ENCODE measurements around the gene ACTG2.
A peak's percentile ranks its signal among the peaks of the same experiment; 100 is the strongest.
"Not testable (repeated sequence)": the region's sequence is repeated elsewhere in the genome, so short reads cannot be mapped to it uniquely, and the experiment has no call there.

Gene ACTG2

DNA sequence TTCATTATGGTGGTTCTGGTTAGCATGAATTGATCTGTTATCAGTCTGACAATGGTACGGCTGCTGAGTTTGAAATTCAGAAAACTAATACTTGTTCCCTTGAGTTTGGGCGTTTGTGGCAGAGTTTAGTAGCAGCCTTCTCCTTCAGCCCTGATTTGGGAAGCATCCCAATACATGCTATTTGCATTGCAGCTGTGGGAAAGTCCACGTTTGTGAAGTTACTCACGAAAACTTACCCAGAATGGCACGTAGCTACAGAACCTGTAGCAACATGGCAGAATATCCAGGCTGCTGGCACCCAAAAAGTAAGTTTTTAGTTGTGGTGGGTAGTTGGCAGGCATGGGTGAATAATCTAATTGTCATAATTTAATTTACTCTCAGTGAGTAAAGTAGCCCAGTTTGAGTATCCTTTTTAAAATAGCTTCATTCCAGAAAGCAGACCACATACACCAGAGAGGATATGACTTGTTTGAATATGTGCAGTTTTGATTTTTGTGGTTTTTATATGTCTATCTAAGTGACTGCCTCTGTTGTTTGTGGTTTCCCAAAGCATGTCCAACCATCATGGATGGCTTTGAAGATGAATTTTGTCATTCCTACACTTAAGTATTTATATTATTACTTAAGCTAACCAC lies 46.0 kb downstream of the ACTG2 start:
- no peak for DNase-seq

DNA sequence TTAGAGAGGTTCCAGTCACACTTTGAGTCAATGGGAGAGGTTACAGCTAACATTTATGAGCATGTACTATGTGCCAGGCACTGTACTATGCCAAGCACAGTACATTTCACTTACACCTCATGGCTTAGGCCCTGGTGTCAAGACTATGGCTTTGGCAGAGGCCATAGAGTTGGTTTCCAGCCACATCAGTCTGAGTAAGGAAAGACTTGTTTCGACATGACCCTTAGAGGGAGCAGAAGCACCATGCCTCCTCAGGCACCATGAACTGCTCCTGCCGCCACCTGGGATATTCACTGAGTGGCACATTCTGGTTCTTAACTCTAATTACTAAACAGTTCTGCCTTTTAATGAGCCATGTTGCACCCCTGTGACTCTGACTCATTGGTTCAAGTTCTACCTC lies 46.6 kb downstream of the ACTG2 start:
- DNase-seq, result peak; percentile 26 to 36

- not testable (repeated sequence) for DNase-seq
Observed at GRCh38 chr2:73940066-73940465, 47.3 kb downstream of the ACTG2 start.

DNA sequence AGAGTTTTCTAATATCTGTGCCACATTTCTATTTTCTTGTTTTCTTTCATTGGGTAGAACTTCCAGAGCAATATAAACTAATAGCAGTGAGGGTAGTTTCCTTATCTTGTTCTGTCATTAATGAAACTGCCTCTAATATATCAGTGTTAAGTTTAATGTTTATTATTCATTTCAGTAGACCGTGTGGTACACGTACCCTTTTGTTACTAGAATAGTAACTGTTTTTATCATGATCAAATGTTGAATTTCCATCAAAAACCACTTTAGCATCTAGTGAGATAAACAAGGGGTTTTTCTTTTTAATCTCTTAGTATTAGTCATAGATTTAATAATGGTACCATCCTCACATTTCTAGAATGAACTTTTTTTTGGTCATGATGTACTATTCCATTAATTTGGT lies 49.9 kb downstream of the ACTG2 start:
- DNase-seq, result no peak

- peak; percentile 30 to 56 for DNase-seq
Observed at GRCh38 chr2:73944714-73945113, 51.9 kb downstream of the ACTG2 start.

DNA sequence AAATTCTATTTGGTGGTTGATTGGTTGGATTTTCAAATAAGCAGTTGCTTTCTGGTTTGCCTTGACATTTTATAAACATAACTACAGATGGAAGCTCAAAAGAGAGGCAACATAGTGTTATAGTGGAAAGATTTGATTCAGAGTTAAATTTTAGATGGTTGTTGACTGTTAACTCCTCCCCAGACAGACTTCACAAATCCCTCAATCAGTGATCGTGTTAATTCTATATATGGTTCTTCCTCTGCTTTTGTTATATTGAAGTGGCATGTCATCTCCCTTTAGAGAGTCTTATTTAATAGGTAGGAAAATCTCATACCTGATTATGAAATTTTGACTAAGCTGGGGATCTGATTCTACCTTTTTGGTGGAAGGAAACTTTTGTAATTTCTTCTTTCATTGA lies 53.4 kb downstream of the ACTG2 start:
- no peak for DNase-seq

DNA sequence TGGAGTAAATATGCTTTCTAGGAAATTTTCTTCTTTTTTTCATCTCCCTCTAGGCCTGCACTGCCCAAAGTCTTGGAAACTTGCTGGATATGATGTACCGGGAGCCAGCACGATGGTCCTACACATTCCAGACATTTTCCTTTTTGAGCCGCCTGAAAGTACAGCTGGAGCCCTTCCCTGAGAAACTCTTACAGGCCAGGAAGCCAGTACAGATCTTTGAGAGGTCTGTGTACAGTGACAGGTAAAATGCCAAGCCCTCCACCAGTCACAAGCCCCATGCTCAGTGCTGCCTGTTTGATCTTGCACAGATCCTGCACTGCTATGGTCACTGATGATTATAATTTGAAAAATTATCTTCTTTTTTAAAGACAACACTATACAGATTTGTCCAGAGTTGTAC lies 53.9 kb downstream of the ACTG2 start:
- no peak for DNase-seq

- DNase-seq, result no peak
Observed at GRCh38 chr2:73947412-73948018, 54.7 kb downstream of the ACTG2 start.

DNA sequence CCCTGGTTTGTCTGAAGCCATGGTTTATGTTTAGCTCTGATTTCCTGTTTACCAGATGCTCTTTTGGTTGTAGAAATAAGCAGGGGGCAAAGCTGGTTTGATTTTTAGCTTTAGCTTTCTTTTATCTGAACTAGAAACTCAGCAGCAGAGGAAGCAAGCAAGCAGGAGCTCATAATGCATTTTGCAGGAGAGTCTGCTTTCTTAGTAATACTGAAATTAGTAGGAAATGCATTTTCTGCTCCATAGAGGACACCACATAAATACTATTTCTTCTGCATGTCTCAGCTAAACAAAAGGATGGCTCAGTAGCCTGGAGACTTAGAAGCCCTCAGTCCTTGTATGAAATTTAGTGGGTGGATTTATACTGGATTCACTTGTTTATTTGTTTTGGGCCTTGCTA lies 57.0 kb downstream of the ACTG2 start:
- DNase-seq, result no peak

- DNase-seq, result no peak
Observed at GRCh38 chr2:73952499-73953446, 60.0 kb downstream of the ACTG2 start.

DNA sequence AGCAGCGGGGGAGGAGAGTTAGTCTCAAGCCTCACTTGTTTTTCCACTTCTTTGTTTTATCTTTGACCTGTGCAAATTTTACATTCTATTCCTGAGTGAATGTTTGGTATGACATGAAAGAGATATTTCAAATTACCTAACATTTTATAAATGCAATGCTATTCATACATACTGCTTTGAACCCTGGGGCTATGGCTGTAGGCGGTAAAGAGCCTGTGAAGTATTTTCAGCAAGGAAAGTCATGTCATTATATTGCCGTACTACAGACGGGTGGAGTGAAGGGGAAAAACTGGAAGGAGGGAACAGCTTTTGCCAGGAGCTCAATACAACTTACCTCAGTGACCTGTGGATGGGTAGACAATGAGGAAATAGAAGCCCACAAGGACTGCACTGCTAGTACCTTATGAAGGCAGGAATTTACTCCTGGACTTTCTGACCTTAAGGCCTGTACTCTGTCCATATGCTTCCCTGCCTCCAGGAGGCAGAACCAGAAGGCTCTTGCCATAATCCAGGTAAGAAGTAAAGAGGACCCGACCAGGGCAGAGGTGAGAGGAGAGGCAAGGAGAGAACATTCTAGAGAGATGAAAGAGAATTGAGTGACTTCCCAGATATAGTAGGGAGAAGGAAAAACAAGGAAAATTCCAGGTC lies 63.5 kb downstream of the ACTG2 start:
- no peak for DNase-seq

- DNase-seq, result no peak
Observed at GRCh38 chr2:73961274-73961673, 68.5 kb downstream of the ACTG2 start.

DNA sequence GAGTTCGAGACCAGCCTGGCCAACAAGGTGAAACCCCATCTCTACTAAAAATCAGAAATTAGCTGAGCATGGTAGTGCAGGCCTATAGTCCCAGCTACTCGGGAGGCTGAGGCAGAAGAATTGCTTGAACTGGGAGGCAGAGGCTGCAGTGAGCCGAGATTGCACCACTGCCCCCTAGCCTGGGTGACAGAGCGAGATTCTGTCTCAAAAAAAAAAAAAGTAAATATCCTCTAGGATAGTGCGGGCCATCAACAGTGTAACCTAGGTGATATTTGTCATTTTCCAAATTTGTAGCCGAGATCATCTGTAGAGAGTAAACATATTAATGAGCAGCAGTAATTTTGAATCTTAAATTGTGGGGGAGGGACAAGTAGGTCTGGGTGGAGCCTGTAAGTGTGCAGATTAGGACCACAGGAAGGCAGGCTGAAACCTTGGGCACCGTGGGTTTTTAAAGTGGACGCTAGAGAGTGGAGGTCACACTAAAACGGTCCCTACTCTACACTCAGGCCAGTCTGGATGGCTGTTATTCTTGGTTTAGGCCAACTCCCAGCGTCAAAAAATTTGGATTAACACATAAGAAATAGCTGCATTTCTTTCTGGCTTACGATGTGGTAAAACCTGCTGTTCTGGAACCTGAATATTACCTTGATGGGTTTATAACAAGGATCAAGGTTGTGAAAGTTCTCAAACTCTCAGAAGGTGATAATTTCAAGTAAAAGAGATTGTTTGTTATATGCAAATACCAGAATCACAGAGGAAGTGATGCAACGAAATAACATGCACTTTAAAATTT lies 69.2 kb downstream of the ACTG2 start:
- no peak for DNase-seq

DNA sequence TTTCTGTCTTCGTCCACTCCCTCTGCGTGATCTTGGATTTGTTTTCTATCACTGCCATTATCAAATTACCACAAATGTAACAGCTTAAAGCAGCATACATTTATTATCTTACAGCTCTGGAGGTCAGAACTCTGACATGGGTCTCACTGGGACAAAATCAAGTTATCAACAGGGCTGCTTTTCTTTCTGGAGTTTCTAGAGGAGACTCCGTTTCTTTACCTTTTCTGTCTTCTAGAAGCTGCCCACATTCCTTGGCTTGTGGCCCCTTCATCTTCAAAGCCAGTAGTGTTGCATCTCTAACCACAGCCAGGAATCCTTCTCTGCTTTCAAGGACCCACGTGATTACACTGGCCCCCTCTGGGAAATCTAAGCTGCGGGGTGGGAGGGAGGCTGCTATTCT lies 70.0 kb downstream of the ACTG2 start:
- DNase-seq, result no peak

- peak; percentile 46 to 63 for DNase-seq
Observed at GRCh38 chr2:73963385-73964120, 70.7 kb downstream of the ACTG2 start.

- peak in 1 of 2 experiments; percentile 28 for DNase-seq
Observed at GRCh38 chr2:73964223-73964622, 71.4 kb downstream of the ACTG2 start.

DNA sequence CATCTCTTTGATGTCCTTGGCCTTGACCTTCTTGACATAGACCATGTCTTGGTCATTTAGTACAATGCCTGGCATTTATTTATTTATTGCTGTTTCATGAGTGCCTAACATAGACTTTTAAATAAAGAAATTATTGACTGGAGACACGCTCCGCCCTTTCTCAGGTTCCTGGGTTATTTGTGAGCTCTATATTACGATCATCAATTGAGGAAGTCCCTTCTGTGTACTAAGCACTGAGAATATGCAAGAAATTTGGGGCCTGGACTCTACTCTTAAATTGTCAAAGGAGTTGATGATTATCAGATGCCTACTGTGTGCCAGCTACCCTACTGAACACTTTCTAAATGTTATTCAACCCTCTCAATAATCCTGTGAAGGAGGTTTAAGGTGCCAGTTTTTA lies 72.2 kb downstream of the ACTG2 start:
- no peak for DNase-seq

- DNase-seq, result no peak
Observed at GRCh38 chr2:73968357-73968937, 75.6 kb downstream of the ACTG2 start.

GRCh38 chr2:73969356-73969755 lies 76.5 kb downstream of the ACTG2 start:
- no peak for DNase-seq
